ENCODE data around the gene CGB1.
A peak's percentile ranks its signal among the peaks of the same experiment; 100 is the strongest.
"Not testable (repeated sequence)": the region's sequence is repeated elsewhere in the genome, so short reads cannot be mapped to it uniquely, and the experiment has no call there.

CGB1 gene

GRCh38 chr19:49056902-49057596 is 20.4 kb upstream of the CGB1 start:
- Histone ChIP-seq H3K4me1 (ENCODE audit: control insufficient read depth, insufficient read depth, low read length) (peaks cover 16% of the 10 kb centered on the region), H3K9ac (ENCODE audit: low read depth, low read length) (peak overlapping the region; percentile 71), H3K4me2 (ENCODE audit: low read length) (peak overlapping the region; percentile 90), H3K4me3 (ENCODE audit: low read length) (peak overlapping the region; percentile 77)
- not testable (repeated sequence) for H3K27me3 ChIP-seq (ENCODE audit: control insufficient read depth, insufficient read depth, low read length); H3K36me3 ChIP-seq (ENCODE audit: insufficient read depth, low read length); H3K9me3 ChIP-seq (replicated peaks; ENCODE audit: low read length)

GRCh38 chr19:49056101-49056901 is 19.6 kb upstream of the CGB1 start:
- H3K9ac ChIP-seq (ENCODE audit: low read depth, low read length), result peak overlapping the region; percentile 71
- H3K4me2 ChIP-seq (ENCODE audit: low read length), result peak overlapping the region; percentile 90
- H3K36me3 ChIP-seq (ENCODE audit: insufficient read depth, low read length), result no peaks in the 10 kb centered on the region
- H3K9me3 ChIP-seq (replicated peaks; ENCODE audit: low read length), result no peaks in the 10 kb centered on the region
- H3K27me3 ChIP-seq (ENCODE audit: control insufficient read depth, insufficient read depth, low read length), result no peaks in the 10 kb centered on the region
- peak overlapping the region; percentile 77 for H3K4me3 ChIP-seq (ENCODE audit: low read length)
- peaks cover 16% of the 10 kb centered on the region for H3K4me1 ChIP-seq (ENCODE audit: control insufficient read depth, insufficient read depth, low read length)

DNA sequence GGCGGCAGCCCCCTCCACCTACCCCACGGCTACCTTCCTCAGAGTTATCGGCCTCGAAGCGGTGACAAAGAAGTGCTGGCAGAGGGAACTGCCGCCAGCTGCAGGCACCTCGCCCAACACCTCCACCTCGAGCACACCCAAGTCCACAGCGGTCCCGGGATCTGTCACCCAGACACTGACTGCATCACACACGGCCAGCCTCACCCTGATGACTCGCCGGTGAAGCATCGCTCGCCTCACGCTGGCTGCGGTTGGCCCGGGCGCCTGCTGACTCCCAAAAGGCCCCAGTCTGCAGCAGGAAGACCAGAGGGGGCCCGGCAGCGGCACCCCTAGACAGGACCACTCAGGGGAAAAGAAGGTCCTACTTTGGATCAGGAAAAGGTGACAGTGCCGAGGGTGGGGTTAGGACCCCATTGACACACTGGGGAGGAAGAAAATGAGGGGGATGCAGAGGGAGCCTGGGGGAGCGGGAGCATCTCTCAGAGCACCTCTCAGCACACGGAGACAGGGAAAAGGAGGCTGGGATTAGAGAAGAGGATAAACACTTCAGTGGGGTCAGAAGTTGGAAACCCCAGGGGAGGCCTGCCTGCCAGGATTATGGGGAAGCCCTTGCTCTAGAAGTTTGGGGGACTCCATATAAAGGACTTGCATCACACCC is 13.8 kb upstream of the CGB1 start:
- peak overlapping the region; percentile 59 for H3K4me2 ChIP-seq (ENCODE audit: low read length)
- H3K36me3 ChIP-seq (ENCODE audit: insufficient read depth, low read length); H3K4me1 ChIP-seq (ENCODE audit: control insufficient read depth, insufficient read depth, low read length); H3K4me3 ChIP-seq (ENCODE audit: low read length); H3K9me3 ChIP-seq (replicated peaks; ENCODE audit: low read length); H3K27me3 ChIP-seq (ENCODE audit: control insufficient read depth, insufficient read depth, low read length): not testable (repeated sequence)
- H3K9ac ChIP-seq (ENCODE audit: low read depth, low read length), result peak overlapping the region; percentile 50

GRCh38 chr19:49049834-49050233 is 13.1 kb upstream of the CGB1 start:
- not testable (repeated sequence) for H3K9me3 ChIP-seq (replicated peaks; ENCODE audit: low read length); H3K4me1 ChIP-seq (ENCODE audit: control insufficient read depth, insufficient read depth, low read length); H3K9ac ChIP-seq (ENCODE audit: low read depth, low read length); H3K4me2 ChIP-seq (ENCODE audit: low read length); H3K27me3 ChIP-seq (ENCODE audit: control insufficient read depth, insufficient read depth, low read length); H3K4me3 ChIP-seq (ENCODE audit: low read length); H3K36me3 ChIP-seq (ENCODE audit: insufficient read depth, low read length)

- not testable (repeated sequence) for H3K4me2 ChIP-seq (ENCODE audit: low read length); H3K9me3 ChIP-seq (replicated peaks; ENCODE audit: low read length); H3K9ac ChIP-seq (ENCODE audit: low read depth, low read length); H3K27me3 ChIP-seq (ENCODE audit: control insufficient read depth, insufficient read depth, low read length); H3K4me3 ChIP-seq (ENCODE audit: low read length); H3K36me3 ChIP-seq (ENCODE audit: insufficient read depth, low read length); H3K4me1 ChIP-seq (ENCODE audit: control insufficient read depth, insufficient read depth, low read length)
Measured at GRCh38 chr19:49049011-49049410, 12.3 kb upstream of the CGB1 start, which contains the start of gene CGB8. CGB8 (minus strand) TSS chr19:49049111; CDS start chr19:49048739, 372 bp downstream.

- not testable (repeated sequence) for H3K27me3 ChIP-seq (ENCODE audit: control insufficient read depth, insufficient read depth, low read length); H3K4me3 ChIP-seq (ENCODE audit: low read length); H3K4me2 ChIP-seq (ENCODE audit: low read length); H3K9ac ChIP-seq (ENCODE audit: low read depth, low read length); H3K36me3 ChIP-seq (ENCODE audit: insufficient read depth, low read length); H3K9me3 ChIP-seq (replicated peaks; ENCODE audit: low read length)
- peaks cover 17% of the 10 kb centered on the region for H3K4me1 ChIP-seq (ENCODE audit: control insufficient read depth, insufficient read depth, low read length)
Measured at GRCh38 chr19:49043548-49043947, 6.9 kb upstream of the CGB1 start, which contains the start of gene CGB5. CGB5 (plus strand) TSS chr19:49043848; CDS start chr19:49044210, 362 bp downstream.

GRCh38 chr19:49042666-49043065 is 6.0 kb upstream of the CGB1 start:
- H3K4me1 ChIP-seq (ENCODE audit: control insufficient read depth, insufficient read depth, low read length), result peaks cover 19% of the 10 kb centered on the region
- H3K9ac ChIP-seq (ENCODE audit: low read depth, low read length); H3K27me3 ChIP-seq (ENCODE audit: control insufficient read depth, insufficient read depth, low read length); H3K4me3 ChIP-seq (ENCODE audit: low read length); H3K9me3 ChIP-seq (replicated peaks; ENCODE audit: low read length); H3K36me3 ChIP-seq (ENCODE audit: insufficient read depth, low read length); H3K4me2 ChIP-seq (ENCODE audit: low read length): not testable (repeated sequence)

DNA sequence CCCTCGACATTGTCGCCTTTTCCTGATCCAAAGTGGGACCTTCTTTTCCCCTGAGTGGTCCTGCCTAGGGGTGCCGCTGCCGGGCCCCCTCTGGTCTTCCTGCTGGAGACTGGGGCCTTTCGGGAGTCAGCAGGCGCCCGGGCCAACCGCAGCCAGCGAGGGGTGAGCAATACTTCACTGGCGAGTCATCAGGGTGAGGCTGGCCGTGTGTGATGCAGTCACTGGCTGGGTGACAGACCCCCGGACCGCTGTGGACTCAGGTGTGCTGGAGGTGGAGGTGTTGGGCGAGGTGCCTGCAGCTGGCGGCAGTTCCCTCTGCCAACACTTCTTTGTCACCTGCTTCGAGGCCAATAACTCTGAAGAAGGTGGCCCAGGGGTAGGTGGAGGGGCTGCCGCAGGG is 5.5 kb upstream of the CGB1 start:
- H3K4me2 ChIP-seq (ENCODE audit: low read length), result no peak overlapping the region
- no peaks in the 10 kb centered on the region for H3K36me3 ChIP-seq (ENCODE audit: insufficient read depth, low read length)
- H3K4me1 ChIP-seq (ENCODE audit: control insufficient read depth, insufficient read depth, low read length), result peaks cover 19% of the 10 kb centered on the region
- no peaks in the 10 kb centered on the region for H3K27me3 ChIP-seq (ENCODE audit: control insufficient read depth, insufficient read depth, low read length)
- no peak overlapping the region for H3K9ac ChIP-seq (ENCODE audit: low read depth, low read length)
- H3K4me3 ChIP-seq (ENCODE audit: low read length), result no peak overlapping the region
- H3K9me3 ChIP-seq (replicated peaks; ENCODE audit: low read length), result no peaks in the 10 kb centered on the region

GRCh38 chr19:49039736-49040135 is 3.0 kb upstream of the CGB1 start:
- H3K27me3 ChIP-seq (ENCODE audit: control insufficient read depth, insufficient read depth, low read length); H3K36me3 ChIP-seq (ENCODE audit: insufficient read depth, low read length); H3K4me2 ChIP-seq (ENCODE audit: low read length); H3K9me3 ChIP-seq (replicated peaks; ENCODE audit: low read length); H3K4me3 ChIP-seq (ENCODE audit: low read length); H3K9ac ChIP-seq (ENCODE audit: low read depth, low read length): not testable (repeated sequence)
- H3K4me1 ChIP-seq (ENCODE audit: control insufficient read depth, insufficient read depth, low read length), result peaks cover 19% of the 10 kb centered on the region

DNA sequence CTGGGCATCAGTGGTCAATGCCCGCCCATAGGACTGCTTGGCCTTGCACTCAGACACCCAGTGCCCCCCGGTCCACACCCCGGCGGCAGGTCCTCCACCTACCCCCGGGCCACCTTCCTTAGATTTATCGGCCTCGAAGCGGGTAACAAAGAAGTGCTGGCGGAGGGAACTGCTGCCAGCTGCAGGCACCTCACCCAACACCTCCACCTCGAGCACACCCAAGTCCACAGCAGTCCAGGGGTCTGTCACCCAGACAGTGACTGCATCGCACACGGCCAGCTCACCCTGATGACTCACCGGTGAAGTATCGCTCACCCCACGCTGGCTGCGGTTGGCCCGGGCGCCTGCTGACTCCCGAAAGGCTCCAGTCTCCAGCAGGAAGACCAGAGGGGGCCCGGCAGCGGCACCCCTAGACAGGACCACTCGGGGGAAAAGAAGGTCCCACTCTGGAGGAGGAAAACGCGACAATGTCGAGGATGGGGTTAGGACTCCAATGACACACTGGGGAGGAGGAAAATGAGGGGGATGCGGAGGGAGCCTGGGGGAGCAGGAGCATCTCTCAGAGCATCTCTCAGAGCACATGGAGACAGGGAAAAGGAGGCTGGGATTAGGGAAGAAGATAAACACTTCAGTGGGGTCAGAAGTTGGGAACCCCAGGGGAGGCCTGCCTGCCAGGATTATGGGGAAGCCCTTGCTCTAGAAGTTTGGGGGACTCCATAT is 2.0 kb upstream of the CGB1 start:
- H3K9ac ChIP-seq (ENCODE audit: low read depth, low read length); H3K27me3 ChIP-seq (ENCODE audit: control insufficient read depth, insufficient read depth, low read length); H3K36me3 ChIP-seq (ENCODE audit: insufficient read depth, low read length); H3K9me3 ChIP-seq (replicated peaks; ENCODE audit: low read length); H3K4me3 ChIP-seq (ENCODE audit: low read length): not testable (repeated sequence)
- peaks cover 19% of the 10 kb centered on the region for H3K4me1 ChIP-seq (ENCODE audit: control insufficient read depth, insufficient read depth, low read length)
- peak overlapping the region; percentile 8 for H3K4me2 ChIP-seq (ENCODE audit: low read length)

DNA sequence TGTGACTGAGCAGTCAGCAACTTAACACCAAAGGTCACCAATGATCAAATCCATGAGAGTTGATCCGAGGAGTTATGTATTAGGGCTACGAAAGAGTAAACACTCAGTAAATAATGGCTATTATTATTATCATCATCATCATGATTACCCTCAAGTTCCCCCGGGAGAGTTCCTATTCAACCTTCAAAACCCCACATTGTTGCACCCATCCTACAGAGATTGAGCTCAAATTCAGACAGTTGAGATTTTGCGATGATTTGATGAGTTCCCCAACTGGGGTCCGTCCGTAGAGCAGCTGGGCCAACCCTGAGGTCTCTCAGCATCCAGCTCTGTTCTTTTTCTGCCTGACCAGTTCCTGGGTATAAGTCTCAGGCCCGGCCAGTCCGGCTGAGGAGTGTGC is 1.4 kb upstream of the CGB1 start:
- H3K9ac ChIP-seq (ENCODE audit: low read depth, low read length); H3K9me3 ChIP-seq (replicated peaks; ENCODE audit: low read length); H3K27me3 ChIP-seq (ENCODE audit: control insufficient read depth, insufficient read depth, low read length); H3K4me2 ChIP-seq (ENCODE audit: low read length); H3K36me3 ChIP-seq (ENCODE audit: insufficient read depth, low read length); H3K4me3 ChIP-seq (ENCODE audit: low read length): not testable (repeated sequence)
- peaks cover 19% of the 10 kb centered on the region for H3K4me1 ChIP-seq (ENCODE audit: control insufficient read depth, insufficient read depth, low read length)

Measured in skeletal muscle satellite cell (primary cell).